GM19025 (cell line): Measurements from ENCODE around the gene U2AF2.
A peak's percentile ranks its signal among the peaks of the same experiment; 100 is the strongest.

Experiments
- ATAC-seq: cut with Tn5 transposase; IDR thresholded peaks from one replicate; pipeline ENCODE4 v1.9.1; 2021; ENCODE audit warnings: mild to moderate bottlenecking, low read depth, moderate library complexity; ENCODE audit not compliant: unreplicated experiment

U2AF2 gene

DNA sequence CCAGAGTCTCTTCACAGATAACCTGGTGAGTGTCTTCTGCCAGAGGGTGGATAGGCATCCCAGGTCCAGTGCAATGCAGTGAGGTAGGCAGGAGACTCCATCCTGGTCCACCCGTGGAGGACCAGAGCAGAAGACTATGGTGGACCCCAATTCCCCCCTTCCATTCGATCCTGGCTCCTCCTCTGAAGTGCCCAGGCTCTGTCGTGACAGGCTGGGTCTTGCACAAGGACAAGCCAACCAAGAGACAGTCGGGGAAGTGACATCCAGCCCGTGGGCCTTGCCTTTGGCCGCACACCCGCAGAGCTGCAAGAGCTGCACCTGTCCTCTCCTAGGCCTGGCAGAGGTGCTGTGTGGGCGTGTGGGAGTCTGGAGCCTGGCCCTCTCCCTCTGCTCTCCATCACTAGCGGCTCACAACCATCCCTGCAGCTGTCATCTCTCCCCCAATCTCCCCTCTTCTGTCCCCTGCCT lies 33.6 kb upstream of the U2AF2 start:
- ATAC-seq = no peak

DNA sequence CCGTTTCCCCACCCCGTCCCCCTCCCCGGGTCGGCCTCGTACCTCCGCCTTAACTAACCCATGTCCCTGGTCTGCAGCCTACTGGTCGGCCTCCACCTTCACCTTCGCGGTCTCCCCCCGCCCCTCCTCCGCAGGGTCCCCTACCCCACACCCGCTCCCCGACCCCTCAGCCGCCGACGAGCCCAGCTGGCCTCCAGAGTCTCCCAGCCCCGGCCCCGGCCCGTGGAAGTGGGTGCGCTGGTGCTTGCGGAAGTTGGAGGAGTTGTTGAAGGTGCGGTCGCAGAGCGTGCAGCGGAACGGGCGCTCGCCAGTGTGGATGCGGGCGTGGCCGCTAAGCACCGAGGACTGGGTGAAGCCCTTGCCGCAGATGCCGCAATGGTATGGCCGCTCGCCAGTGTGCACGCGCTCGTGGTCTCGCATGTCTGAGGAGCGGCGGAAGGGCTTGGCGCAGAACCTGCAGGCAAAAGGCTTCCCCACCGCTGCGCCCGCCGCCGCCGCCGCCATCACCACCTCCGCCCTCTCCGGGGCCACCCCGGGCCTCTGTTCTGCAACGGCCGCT lies 33.1 kb upstream of the U2AF2 start:
- no peak for ATAC-seq

DNA sequence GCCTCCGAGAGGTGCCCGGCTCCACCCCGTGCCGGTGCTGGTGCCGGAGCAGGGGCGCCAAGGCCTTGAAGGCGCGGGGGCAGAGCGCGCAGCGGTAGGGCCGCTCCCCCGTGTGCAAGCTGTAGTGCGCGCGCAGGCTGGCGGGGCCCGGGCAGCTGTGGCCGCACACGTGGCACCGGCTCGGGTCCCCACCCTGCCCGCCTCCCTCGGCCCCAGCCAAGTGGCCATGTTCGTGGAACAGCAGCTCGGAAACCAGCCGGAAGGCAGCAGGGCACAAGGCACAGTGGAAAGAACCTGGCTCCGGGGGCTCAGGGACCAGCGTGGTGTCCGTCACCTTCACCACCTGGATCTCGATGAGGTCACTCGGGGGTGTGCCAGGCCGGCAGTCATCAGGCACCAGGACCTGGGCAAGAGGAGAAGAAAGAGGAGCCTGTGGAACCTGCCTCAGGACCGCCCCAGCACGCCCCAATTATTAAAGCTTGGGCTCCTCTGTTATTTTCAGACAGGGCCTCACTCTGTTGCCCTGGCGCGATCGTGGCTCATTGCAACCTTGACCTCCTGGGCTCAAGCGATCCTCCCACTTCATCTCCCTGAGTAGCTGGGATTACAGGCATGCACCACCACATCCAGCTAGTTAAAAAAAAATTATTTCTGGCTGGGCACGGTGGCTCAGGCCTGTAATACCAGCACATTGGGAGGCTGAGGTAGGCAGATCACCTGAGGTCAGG lies 32.4 kb upstream of the U2AF2 start:
- no peak for ATAC-seq

DNA sequence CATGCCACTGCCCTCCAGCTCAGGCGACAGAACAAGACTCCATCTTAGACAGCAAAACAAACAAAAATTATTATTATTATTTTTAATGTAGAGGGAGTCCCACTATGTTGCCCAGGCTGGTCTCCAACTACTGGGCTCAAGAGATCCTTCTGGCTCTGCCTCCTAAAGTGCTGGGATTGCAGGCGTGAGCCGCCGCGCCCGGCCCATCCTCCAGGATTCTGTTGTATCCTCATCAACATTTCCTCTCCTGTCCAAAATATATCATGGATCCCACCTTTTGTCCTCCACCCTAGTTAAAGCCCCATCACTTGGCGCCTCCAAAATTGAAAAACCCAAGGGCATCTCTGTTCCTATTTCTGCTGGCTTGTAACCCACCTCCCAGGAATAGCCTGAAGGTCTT lies 31.7 kb upstream of the U2AF2 start:
- ATAC-seq = no peak

DNA sequence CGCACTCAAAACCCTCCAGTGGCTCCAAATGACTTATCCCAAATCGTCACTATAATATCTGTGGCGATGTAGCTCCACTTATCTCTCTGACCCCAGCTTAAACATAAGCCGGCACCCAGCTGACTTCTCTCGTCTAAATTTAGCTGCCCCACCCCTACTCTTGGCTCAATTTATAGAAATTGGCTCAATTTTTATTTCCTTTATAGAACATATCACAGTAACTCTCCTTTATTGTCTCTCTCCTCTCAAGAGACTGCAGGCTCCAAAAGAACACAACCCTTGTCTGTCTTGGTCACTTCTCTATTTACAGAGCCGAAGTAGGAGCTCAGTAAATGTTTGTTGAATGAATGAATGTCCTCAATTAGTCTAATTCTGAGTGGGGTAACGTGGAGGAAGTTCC lies 31.3 kb upstream of the U2AF2 start:
- ATAC-seq = no peak

DNA sequence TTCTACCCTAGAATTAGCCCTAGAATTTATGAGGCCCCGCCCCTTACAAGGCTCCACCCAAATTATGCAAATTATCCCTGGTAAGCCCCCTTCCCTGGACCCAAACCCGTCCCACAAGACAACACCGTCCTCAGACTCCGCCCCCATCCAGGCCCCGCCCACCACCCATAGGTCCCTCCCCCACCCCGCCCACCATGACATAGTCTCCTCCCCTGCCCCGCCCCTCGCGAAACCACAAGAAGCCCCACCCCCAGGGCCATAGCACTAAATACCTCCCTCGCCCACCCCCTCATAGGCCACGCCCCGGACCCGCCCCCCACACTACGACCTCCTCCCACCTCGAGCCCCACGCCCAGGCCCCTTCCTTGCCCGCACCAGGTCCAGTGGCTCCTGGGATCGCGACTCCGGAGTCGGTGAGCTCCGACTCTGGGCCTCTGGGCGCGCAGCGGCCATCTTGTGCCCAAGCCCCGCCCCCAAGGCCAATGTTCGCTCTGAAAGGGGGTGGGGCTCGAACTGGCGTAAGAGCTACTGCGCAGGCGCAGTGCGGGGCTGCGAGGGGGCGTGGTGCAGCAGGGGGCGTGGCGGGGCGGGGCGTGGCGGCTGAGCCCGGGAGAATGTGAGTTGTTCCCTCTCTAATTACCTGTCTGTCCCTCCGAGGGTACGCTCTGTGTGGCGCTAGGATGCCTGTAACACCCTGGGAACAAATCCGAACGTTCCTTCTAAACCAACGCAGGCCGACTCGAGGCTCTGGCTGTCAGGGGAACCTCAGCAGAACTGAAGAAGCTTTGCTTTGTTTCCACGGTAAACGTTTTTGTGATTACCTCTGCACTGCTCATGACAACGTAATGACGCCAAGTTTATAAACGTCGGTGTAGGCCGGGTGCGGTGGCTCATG lies 30.5 kb upstream of the U2AF2 start, which contains the start of gene ZNF784:
TSS of gene ZNF784 (minus strand) at position 458 of the 895 bp plus-strand sequence. CDS start at position 453, 5 bp downstream.
- peak; percentile 45 for ATAC-seq

DNA sequence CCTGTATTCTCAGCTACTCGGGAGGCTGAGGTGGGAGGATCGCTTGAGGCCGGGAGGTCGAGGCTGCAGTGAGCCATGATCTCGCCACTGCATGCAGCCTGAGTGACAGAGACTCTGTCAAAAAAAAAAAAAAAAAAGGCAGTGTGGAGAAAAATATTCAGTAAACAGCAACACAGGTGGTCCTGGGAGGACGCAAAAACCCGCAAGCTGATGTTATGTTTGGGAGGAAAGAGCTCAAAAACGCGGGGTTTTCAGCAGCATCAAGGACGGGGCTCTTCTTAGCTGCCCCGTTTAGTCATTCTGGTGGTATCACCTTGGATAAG lies 29.9 kb upstream of the U2AF2 start:
- ATAC-seq = no peak

DNA sequence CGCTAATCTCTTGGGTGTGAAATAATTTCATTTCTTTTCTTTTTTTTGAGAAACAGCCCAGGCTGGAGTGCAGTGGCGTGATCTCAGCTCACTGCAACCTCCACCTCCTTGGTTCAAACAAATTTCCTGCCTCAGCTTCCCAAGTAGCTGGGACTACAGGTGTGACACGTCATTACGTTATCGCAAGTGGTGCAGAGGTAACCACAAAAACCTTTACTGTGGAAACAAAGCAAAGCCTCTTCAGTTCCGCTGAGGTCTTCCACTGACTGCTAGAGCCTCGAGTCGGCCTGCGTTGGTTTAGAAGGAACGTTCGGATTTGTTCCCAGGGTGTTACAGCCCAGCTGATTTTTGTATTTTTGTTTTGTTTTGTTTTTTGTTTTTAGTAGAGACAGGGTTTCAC lies 28.5 kb upstream of the U2AF2 start:
- no peak for ATAC-seq

DNA sequence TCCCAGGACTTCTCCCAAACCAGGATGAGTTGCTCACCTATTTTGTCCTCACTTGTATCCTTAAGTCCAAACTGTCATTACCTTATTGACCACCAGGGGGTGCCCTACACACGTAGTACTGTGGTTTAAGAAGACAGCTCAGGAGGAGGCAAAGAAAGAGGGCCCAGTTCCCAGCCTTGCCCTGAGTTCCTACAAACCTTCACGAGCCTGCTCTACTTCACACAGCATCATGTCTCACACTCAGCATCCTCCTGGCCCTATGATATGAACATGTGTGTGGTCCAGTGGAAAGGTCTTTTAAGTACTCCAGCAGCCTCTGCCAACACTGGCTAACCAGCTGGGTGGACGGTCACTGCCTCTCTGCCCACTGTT lies 22.4 kb upstream of the U2AF2 start:
- no peak for ATAC-seq

DNA sequence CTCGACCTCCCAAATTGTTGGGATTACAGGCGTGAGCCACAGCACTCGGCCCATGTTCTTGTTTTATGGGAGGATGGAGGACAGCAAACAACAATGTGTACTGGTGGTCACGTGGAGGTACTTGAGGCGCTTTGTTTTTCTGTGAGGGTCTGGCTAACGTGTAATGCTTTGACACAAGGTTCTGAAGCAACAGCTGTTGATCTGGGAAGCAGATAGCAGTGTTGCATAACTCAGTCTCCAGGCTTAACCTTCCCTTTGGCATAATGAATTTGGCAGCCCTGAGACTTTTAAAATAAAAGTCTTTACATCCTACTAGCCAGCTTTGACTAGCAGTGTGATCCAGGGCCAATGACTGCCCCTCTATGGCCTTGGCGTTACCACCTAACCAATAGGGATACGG lies 21.0 kb upstream of the U2AF2 start:
- ATAC-seq = no peak

DNA sequence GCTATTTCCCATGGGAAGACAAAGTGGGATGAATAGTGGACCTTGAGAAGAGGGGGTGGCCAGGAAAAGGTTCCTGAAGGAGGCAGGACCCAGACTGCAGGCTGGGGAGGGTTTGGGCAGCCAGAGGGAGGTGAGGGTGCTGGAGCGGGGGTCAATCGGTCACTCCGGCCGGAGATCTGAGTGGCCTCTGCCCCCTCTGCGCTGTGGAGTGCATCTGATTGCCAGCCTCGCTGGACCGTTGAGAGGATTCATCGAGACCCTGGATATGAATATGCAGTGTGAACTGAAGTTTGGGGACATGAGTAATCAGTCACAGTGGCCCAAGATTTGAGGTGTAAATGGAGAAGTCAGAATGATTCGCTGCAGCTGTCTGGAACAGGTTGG lies 19.5 kb upstream of the U2AF2 start:
- no peak for ATAC-seq

DNA sequence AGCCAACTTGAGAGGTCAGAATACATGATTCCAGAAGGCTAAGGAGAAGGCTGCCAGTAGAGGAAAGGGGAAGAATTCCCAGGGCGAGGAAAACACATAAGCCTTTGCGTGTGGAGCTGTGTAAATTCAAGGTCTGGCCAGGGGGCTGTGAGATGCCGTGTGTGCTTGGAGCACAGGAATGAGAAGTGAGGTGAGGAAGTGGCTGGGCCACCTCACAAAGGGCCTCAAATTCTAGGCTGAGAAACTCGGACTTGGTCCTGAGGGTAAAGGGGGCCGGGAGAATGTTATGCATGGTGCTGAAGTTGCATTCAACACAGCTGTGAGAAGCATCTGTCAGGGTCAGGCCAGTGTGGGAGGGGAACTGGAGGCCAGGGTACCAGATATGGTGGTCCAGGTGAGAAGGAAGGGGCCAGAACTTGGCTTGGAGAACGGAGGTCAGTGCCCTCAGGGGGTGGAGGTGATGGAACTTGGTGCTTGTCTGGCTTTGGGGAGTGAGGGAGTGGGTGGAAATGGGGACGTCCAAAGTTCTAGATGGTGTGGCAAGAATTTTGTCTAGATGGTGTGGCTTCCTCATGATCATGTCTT lies 18.9 kb upstream of the U2AF2 start:
- no peak for ATAC-seq

DNA sequence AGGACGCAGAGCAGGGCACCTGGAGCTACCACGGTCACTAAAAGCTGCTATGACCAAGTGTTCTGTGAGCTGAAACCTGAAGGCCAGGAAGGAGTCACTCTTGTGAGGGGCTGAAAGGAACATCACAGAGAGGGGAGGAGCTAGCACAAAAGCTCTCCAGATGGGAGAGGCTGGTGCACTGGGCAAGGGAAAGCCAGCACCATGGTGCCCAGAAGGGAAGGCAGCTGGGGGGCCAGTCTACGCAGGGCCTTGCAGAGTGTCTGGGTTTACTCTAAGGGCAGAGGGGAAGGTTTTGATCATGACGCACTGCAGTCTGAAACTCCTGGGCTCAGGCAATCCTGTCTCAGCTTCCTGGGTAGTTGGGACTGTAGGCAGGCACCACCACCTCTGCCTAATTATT lies 18.1 kb upstream of the U2AF2 start:
- ATAC-seq = no peak

DNA sequence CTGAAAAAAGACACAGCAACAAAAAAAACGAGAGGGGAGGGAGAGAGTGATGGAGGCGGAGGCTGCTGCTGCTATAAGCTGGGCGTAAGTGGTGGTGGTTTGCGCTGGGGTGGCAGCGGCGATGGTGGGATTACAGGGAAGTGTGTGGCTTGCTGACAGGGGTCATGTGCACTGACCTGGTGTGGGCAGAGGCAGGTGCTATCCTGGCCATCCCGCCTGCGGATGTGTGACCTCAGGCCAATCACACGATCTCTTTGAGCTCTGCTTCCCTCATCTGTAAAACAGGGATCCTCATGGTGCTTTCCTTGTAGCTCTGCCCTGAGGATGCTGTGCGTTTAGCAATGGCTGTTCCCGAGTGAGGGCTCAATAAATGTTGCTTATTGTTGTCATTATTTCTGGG lies 17.3 kb upstream of the U2AF2 start:
- no peak for ATAC-seq

DNA sequence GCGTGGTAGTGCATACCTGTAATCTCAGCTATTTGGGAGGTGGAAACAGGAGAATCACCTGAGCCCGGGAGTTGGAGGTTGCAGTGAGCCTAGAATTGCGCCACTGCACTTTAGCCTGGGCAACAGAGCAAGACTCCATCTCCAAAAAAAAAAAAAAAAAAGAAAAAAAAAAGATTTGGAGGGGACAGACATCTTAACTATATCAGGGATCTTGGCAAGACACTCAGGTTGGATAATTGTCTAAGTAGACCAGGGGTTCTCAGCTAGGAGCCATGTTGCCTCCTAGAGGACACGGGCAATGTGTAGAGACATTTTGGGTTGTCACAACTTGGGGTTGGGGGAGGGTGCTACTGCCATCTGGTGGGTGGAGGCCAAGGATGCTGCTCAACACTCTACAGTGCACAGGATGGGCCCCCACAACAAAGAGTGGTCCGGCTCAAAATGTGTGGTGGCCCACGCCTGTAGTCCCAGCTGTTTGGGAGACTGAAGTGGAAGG lies 15.9 kb upstream of the U2AF2 start:
- ATAC-seq = no peak

DNA sequence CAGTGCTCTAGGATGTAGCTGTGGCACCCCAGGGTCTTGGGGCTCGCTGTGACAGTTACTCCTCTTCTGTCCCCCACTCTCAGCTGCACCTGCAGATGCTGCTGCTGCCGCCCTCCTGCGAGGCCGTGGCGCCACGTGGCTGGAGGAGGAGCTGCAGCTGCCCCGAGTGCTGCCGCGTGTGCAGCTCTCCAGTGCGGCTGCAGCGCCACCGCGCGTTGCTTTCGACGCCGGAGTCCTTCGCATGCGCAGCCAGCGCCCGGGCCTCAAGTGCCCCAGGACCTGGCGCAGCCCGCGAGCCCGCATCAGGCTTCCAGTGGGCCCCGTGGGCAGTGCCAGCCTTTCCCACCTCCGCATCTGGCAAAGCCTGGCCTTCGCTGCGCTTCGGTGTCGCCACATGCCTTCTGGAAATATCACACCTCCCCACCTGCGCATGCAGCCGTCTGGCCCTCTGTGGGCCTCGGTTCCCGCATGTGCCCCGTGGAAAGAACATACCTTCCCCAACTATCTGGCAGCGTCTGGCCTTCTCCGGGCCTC lies 14.7 kb upstream of the U2AF2 start:
- ATAC-seq = no peak

DNA sequence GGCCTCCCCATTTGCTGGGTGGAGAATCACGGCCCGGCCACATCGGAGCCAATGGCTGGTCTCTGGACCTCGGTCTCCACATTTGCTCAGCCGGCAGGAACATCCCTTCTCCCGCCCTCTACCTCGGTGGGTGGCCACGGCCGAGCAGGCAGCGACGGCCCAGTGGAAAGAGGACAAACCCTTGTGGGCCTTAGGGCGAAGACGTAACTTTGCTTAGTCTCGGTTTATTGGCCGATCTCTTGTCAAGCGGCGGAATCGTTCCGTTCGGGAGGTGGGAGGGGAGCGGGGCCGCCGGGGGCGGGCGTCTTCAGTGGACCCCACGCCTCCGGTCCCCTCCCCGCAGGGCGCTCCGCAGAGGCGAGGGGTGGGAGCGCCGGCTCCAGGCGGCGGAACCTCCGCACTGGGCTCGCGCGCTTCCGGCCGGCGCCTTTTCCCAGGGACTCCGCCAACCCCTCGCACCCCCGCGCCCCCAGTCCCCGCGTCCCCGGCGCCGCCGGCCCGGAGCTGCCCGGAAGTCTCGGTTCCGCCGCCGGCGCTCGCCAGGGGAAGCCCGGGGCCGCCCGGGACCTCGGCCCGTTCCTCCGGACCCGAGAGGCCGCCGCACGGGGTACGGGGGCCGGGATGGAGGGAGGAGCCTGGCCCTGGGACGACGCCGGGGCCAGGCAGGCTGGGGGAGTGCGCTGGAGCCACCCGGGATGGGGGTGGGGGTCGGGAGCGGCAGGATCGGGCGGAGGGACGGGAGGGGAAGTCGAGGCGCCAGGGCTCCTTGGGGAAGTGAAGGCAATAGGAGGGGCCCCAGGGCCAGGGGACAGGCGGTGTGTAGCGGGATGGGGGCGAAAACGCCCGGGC lies 14.0 kb upstream of the U2AF2 start, which contains the start of gene ZNF580:
TSS of gene ZNF580 (plus strand) at position 426 of the 849 bp plus-strand sequence. CDS start 1,507 bp downstream, outside the sequence.
- peak; percentile 32 for ATAC-seq

DNA sequence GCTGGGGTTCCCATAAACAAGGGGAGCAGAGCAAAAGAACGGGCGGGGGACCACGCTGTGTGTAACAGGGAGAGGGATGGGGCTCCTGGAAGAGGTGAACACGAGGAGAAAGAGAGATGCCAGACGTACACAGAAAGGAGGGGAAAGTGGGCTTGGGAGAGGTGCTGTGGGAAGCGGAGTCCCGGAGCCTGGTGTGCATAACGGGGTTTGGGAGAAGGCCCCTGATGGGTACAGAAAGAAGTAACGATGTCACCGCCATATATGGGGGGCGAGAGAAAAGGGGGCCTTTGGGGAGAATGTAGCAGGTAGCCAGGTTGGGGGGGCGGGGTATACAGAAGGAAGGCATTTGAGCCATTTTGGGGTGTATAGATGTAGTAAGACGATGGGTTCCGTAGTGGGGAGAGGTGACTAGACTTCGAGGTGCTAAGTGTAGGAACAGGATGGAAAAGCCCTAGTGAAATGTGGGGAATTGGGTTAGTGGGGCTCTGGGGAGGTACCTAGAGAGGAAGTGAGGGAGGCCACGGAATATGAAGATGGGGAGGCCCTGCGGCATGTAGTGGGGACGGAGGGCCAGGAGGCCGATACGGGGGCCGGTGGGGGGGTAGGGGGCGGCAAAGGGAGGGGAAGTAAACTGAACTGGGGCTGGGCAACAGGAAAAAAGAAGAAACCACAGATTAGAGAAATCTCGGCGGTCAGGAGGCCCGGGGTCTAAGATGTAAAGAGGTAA lies 13.2 kb upstream of the U2AF2 start:
- ATAC-seq = no peak
